Measurements from ENCODE around the gene IL4I1. TPM values are rescaled to one million over a fixed set of nuclear protein-coding genes. Genes with fewer than 3 reads are reported as not detected.

The IL4I1 gene
- total and polyA plus RNA-seq, 2 of the 4 experiments (the other 2 are of a cell fraction), result 0.31 to 0.36 TPM

DNA sequence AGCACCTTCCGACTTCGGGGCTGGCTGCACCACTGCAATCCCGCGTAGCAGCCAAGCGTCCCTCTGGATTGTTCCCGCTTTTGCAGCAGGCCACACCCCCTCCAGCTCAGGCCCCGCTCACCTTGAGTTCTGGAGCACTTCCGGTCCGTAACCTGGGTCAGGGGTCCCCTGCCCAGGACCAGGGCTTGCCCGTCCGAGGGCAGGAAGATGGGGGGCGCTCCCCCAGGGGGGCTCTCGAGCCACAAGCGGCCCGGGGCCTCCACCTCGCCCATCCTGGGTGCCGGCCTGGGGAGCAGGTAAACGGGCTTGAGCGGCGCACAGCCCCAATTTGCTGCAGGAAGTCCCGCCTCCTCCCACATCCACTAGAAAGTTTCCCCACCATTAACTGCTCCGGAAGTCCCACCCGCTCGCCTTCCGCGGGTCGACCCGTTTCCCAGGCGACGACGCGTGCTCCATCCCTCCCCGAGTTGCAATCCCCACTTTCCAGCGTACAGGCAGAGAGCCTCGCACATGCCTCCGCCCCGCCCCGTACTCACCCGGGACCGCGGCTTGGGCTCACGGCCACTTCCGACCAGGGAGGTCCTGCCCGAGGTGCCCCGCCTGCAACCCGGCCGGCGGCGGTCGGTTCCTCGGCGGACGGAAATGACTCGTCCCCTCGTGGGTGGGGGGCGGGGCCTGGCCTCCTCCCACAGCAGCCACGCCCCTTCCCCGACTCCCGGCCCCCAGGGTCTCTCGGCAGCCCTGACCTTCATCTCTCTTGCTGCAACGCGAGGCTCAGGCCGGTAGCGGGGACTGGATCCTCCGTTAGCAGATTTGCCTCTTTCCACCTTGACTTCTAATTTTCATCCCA is 29.5 kb downstream of the IL4I1 start, which contains the start of gene PNKP:
Gene PNKP, minus strand, starts transcription at position 644 of the 850 bp plus-strand sequence. Its CDS starts 372 bp downstream, at position 272.
- dilution Hi-C loops (cut with HindIII; ENCODE audit: low sequenced_read_pairs, unreplicated experiment) (no loop called here), intact Hi-C loops (cut with micrococcal nuclease) (no loop called here), in situ Hi-C loops (cut with MboI; ENCODE audit: low sequenced_read_pairs) (no loop called here)
- Histone ChIP-seq H2AK9ac (replicated peaks; ENCODE audit: low read depth, low read length, poor library complexity) (peak within 1 kb of the TSS; percentile 93), H3K14ac (replicated peaks; ENCODE audit: low read depth, low read length) (peak within 1 kb of the TSS; percentile 65), H2BK5ac (ENCODE audit: low read depth, low read length, poor library complexity, severe bottlenecking) (peak within 1 kb of the TSS; percentile 88), H2AK5ac (ENCODE audit: low read depth, low read length) (peak within 1 kb of the TSS; percentile 86), H4K8ac (ENCODE audit: low read depth in 2 of 2, low read length in 2 of 2) (peak within 1 kb of the TSS; percentile 94 to 97), H3K23ac (ENCODE audit: low read depth, low read length) (peak within 1 kb of the TSS; percentile 39; the same call in 1 of the 2 replicates), H2BK20ac (ENCODE audit: low read depth, low read length) (no peak within 1 kb of the TSS), H3K9ac (ENCODE audit: low read depth, low read length) (peak within 1 kb of the TSS; percentile 85), H3K4me3 (ENCODE audit: insufficient read depth, low read depth, low read length) (peak within 1 kb of the TSS; percentile 87), H3K9me3 (ENCODE audit: control insufficient read depth, insufficient read depth, low read length) (no peaks in the 10 kb centered on the region), H3K79me1 (ENCODE audit: low read depth in 1 of 2, low read length in 2 of 2) (peaks cover 27 to 70% of the 10 kb centered on the region in 2 experiments), H3K4ac (ENCODE audit: low read depth, low read length) (peak within 1 kb of the TSS; percentile 81), H3K18ac (ENCODE audit: low read depth, low read length) (peak within 1 kb of the TSS; percentile 82), H4K91ac (ENCODE audit: insufficient read depth, low read depth, low read length) (peak within 1 kb of the TSS; percentile 69), H2BK15ac (ENCODE audit: low read depth, low read length) (peak within 1 kb of the TSS; percentile 37; the same call in 1 of the 3 replicates), H4K5ac (ENCODE audit: low read depth, low read length) (peak within 1 kb of the TSS; percentile 94), H3K36me3 (ENCODE audit: control insufficient read depth, insufficient read depth, low read length) (peaks cover 26% of the 10 kb centered on the region), H3K27me3 (ENCODE audit: control insufficient read depth, insufficient read depth, low read length) (no peaks in the 10 kb centered on the region), H2BK120ac (ENCODE audit: low read depth, low read length) (peak within 1 kb of the TSS; percentile 58), H2AFZ (replicated peaks; ENCODE audit: low read length, poor library complexity) (peak within 1 kb of the TSS; percentile 96), H4K20me1 (ENCODE audit: insufficient read depth, low read length) (peaks cover 18% of the 10 kb centered on the region), H3K4me2 (ENCODE audit: low read depth, low read length) (peak within 1 kb of the TSS; percentile 97), H3K56ac (ENCODE audit: extremely low read depth, insufficient read depth, low read length) (peak within 1 kb of the TSS; percentile 73), H3K4me1 (ENCODE audit: control insufficient read depth, insufficient read depth, low read length) (peaks cover 7% of the 10 kb centered on the region), H3K9me1 (ENCODE audit: insufficient read depth, low read length) (peaks cover 10% of the 10 kb centered on the region), H3K27ac (ENCODE audit: insufficient read depth, low read length) (peak within 1 kb of the TSS; percentile 96)
- DNase-seq (peak; percentile 85), ATAC-seq (ENCODE audit: low read depth) (peak; percentile 51)
- ChIA-PET POLR2A (ENCODE audit: unreplicated experiment) (interaction anchor here (0.6 kb wide), 2 partner anchors 12 to 22 kb away, joined by 3 to 7 read pairs; no protein-coding TSS in a partner anchor), CTCF (no interaction called here)
- WGBS, 2 experiments (ENCODE audit: extremely low coverage in 2 of 2, insufficient read length in 1 of 2), result 0% methylated on average over 42 of the region's 65 CpGs; no CpG with 5 or more reads in 1 of the 2 experiments
- BruUV-seq (replicated peaks), result no TSS peak
- TF ChIP-seq POLR2A (IDR thresholded peaks at IDR 0.05; ENCODE audit: low read depth, low read length) (peak; percentile 71), RAD21 (IDR thresholded peaks at IDR 0.05; ENCODE audit: low read length) (no peak), CHD1 (IDR thresholded peaks at IDR 0.05; ENCODE audit: low read depth, low read length) (no peak), NFE2L2 (IDR thresholded peaks at IDR 0.05; ENCODE audit: low read depth, low read length) (0 out of 2 replicates have a peak, but pooled peaks have one; percentile 17), MAFK (IDR thresholded peaks at IDR 0.05; ENCODE audit: low read depth, low read length) (no peak), FOS (IDR thresholded peaks at IDR 0.05; ENCODE audit: low read depth, low read length) (no peak), MXI1 (IDR thresholded peaks at IDR 0.05; ENCODE audit: borderline replicate concordance, low read depth, low read length) (peak; percentile 95), RCOR1 (IDR thresholded peaks at IDR 0.05; ENCODE audit: insufficient replicate concordance, low read length) (no peak), BHLHE40 (IDR thresholded peaks at IDR 0.05; ENCODE audit: low read depth, low read length) (no peak), MAZ (IDR thresholded peaks at IDR 0.05; ENCODE audit: borderline replicate concordance, low read depth, low read length) (peak; percentile 90)
- TF ChIP-seq, protein P1, sequence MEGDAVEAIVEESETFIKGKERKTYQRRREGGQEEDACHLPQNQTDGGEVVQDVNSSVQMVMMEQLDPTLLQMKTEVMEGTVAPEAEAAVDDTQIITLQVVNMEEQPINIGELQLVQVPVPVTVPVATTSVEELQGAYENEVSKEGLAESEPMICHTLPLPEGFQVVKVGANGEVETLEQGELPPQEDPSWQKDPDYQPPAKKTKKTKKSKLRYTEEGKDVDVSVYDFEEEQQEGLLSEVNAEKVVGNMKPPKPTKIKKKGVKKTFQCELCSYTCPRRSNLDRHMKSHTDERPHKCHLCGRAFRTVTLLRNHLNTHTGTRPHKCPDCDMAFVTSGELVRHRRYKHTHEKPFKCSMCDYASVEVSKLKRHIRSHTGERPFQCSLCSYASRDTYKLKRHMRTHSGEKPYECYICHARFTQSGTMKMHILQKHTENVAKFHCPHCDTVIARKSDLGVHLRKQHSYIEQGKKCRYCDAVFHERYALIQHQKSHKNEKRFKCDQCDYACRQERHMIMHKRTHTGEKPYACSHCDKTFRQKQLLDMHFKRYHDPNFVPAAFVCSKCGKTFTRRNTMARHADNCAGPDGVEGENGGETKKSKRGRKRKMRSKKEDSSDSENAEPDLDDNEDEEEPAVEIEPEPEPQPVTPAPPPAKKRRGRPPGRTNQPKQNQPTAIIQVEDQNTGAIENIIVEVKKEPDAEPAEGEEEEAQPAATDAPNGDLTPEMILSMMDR (conservative IDR thresholded peaks at IDR 0.05; ENCODE audit: low read depth, low read length), result no peak
- TF ChIP-seq, protein P2, sequence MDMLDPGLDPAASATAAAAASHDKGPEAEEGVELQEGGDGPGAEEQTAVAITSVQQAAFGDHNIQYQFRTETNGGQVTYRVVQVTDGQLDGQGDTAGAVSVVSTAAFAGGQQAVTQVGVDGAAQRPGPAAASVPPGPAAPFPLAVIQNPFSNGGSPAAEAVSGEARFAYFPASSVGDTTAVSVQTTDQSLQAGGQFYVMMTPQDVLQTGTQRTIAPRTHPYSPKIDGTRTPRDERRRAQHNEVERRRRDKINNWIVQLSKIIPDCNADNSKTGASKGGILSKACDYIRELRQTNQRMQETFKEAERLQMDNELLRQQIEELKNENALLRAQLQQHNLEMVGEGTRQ (IDR thresholded peaks at IDR 0.05; ENCODE audit: low read depth, low read length), result peak; percentile 54; the same call in 1 of the 2 replicates
- TF ChIP-seq, protein P3, sequence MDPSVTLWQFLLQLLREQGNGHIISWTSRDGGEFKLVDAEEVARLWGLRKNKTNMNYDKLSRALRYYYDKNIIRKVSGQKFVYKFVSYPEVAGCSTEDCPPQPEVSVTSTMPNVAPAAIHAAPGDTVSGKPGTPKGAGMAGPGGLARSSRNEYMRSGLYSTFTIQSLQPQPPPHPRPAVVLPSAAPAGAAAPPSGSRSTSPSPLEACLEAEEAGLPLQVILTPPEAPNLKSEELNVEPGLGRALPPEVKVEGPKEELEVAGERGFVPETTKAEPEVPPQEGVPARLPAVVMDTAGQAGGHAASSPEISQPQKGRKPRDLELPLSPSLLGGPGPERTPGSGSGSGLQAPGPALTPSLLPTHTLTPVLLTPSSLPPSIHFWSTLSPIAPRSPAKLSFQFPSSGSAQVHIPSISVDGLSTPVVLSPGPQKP (IDR thresholded peaks at IDR 0.05; ENCODE audit: borderline replicate concordance, low read depth, low read length), result no peak
